SK-N-SH treated with all-trans-retinoic acid at 6 μM for 48 hours (cell line): Measurements from ENCODE around the gene SYNJ1.
"Not testable (repeated sequence)": the region's sequence is repeated elsewhere in the genome, so short reads cannot be mapped to it uniquely, and the experiment has no call there.

Experiments used
- CSDC2 ChIP-seq: fragments of 250-450 bp; sonication (Bioruptor Pico); IDR thresholded peaks from 2 replicates; pipeline ENCODE4 v1.5.0; 2020; ENCODE audit warnings: mild to moderate bottlenecking, moderate library complexity
- SNAI2 ChIP-seq: fragments of 250-450 bp; sonication (Bioruptor Pico); IDR thresholded peaks from 2 replicates; pipeline ENCODE4 v1.5.0; 2020; ENCODE audit warnings: mild to moderate bottlenecking, moderate library complexity
- TCF4 ChIP-seq: fragments of 250-450 bp; sonication (Bioruptor Pico); IDR thresholded peaks from 2 replicates; pipeline ENCODE4 v1.8.0; 2021; ENCODE audit warnings: mild to moderate bottlenecking, moderate library complexity, borderline replicate concordance
- TOX ChIP-seq: fragments of 250-450 bp; sonication (Bioruptor Pico); IDR thresholded peaks from 2 replicates; pipeline ENCODE4 v1.8.0; 2021; ENCODE audit warnings: mild to moderate bottlenecking, moderate library complexity, borderline replicate concordance
- ZNF565 ChIP-seq: fragments of 450-650 bp; formaldehyde crosslinking; conservative IDR thresholded peaks from 2 replicates; pipeline ENCODE4 v1.5.0; 2020; ENCODE audit warnings: low read depth, mild to moderate bottlenecking, moderate library complexity
- TF ChIP-seq, protein P1 (sequence below): fragments of 250-450 bp; sonication (Bioruptor Pico); IDR thresholded peaks from 2 replicates; pipeline ENCODE4 v1.8.0; 2020; ENCODE audit warnings: mild to moderate bottlenecking, moderate library complexity, borderline replicate concordance
- TF ChIP-seq, protein P2 (sequence below): fragments of 250-450 bp; sonication (Bioruptor Pico); IDR thresholded peaks from 2 replicates; pipeline ENCODE4 v1.8.0; 2021; ENCODE audit warnings: low read depth, mild to moderate bottlenecking, moderate library complexity, borderline replicate concordance
- TF ChIP-seq, protein P3 (sequence below): fragments of 250-450 bp; sonication (Bioruptor Pico); IDR thresholded peaks from 2 replicates; pipeline ENCODE4 v1.5.0; 2020; ENCODE audit warnings: mild to moderate bottlenecking, moderate library complexity

DNA sequence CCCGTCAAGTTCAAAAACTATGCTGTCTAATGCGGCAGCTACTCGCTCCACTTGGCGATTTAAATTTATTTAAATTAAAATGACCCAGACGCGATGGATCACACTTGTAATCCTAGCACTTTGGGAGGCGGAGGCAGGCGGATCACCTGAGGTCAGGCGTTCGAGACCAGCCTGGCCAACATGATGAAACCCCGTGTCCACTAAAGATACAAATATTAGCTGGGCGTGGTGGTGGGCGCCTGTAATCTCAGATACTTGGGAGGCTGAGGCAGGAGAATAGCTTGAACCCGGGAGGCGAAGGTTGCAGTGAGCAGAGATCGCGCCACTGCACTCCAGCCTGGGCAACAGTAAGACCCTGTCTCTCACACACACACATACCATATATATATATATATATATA, 116.9 kb downstream of the SYNJ1 start:
- TF ChIP-seq, protein P1, sequence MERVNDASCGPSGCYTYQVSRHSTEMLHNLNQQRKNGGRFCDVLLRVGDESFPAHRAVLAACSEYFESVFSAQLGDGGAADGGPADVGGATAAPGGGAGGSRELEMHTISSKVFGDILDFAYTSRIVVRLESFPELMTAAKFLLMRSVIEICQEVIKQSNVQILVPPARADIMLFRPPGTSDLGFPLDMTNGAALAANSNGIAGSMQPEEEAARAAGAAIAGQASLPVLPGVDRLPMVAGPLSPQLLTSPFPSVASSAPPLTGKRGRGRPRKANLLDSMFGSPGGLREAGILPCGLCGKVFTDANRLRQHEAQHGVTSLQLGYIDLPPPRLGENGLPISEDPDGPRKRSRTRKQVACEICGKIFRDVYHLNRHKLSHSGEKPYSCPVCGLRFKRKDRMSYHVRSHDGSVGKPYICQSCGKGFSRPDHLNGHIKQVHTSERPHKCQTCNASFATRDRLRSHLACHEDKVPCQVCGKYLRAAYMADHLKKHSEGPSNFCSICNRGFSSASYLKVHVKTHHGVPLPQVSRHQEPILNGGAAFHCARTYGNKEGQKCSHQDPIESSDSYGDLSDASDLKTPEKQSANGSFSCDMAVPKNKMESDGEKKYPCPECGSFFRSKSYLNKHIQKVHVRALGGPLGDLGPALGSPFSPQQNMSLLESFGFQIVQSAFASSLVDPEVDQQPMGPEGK, result not testable (repeated sequence)
- TF ChIP-seq ZNF565; CSDC2 (CRISPR knock-in tag); SNAI2 (CRISPR knock-in tag); TCF4 (CRISPR knock-in tag); TOX (CRISPR knock-in tag): not testable (repeated sequence)
- TF ChIP-seq, protein P2, sequence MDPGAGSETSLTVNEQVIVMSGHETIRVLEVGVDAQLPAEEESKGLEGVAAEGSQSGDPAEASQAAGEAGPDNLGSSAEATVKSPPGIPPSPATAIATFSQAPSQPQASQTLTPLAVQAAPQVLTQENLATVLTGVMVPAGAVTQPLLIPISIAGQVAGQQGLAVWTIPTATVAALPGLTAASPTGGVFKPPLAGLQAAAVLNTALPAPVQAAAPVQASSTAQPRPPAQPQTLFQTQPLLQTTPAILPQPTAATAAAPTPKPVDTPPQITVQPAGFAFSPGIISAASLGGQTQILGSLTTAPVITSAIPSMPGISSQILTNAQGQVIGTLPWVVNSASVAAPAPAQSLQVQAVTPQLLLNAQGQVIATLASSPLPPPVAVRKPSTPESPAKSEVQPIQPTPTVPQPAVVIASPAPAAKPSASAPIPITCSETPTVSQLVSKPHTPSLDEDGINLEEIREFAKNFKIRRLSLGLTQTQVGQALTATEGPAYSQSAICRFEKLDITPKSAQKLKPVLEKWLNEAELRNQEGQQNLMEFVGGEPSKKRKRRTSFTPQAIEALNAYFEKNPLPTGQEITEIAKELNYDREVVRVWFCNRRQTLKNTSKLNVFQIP, result not testable (repeated sequence)
- TF ChIP-seq, protein P3, sequence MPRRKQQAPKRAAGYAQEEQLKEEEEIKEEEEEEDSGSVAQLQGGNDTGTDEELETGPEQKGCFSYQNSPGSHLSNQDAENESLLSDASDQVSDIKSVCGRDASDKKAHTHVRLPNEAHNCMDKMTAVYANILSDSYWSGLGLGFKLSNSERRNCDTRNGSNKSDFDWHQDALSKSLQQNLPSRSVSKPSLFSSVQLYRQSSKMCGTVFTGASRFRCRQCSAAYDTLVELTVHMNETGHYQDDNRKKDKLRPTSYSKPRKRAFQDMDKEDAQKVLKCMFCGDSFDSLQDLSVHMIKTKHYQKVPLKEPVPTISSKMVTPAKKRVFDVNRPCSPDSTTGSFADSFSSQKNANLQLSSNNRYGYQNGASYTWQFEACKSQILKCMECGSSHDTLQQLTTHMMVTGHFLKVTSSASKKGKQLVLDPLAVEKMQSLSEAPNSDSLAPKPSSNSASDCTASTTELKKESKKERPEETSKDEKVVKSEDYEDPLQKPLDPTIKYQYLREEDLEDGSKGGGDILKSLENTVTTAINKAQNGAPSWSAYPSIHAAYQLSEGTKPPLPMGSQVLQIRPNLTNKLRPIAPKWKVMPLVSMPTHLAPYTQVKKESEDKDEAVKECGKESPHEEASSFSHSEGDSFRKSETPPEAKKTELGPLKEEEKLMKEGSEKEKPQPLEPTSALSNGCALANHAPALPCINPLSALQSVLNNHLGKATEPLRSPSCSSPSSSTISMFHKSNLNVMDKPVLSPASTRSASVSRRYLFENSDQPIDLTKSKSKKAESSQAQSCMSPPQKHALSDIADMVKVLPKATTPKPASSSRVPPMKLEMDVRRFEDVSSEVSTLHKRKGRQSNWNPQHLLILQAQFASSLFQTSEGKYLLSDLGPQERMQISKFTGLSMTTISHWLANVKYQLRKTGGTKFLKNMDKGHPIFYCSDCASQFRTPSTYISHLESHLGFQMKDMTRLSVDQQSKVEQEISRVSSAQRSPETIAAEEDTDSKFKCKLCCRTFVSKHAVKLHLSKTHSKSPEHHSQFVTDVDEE, result not testable (repeated sequence)
